Naive thymus-derived CD8-positive, alpha-beta T cell (primary cell): ENCODE data around the gene AGAP3. TPM values are rescaled to one million over a fixed set of nuclear protein-coding genes. Genes with fewer than 3 reads are reported as not detected.

Source experiments
- ATAC-seq, 2 donors: fragments of 150-1000 bp; cut with Tn5 transposase in 1 of 2; sonication (Bioruptor Pico), chemical (Tn5 transposase) in 1 of 2; 1 replicate in 1 of 2; 2 replicates in 1 of 2; pipeline ENCODE4 v1.10.0; 2021; ENCODE audit warnings: mild to moderate bottlenecking in 2 of 2, moderate library complexity in 2 of 2
- POLR2A ChIA-PET: fragments of 350-600 bp; sonication (Branson Sonifier 250); formaldehyde crosslinking; loops from one replicate; lab custom pipeline; 2021; ENCODE audit warnings: antibody characterized with exemption; lab: Charles Lee
- DNase-seq, 10 donors: peaks; one replicate each; pipeline versions ENCODE4 v3.0.0 to v3.0.0-alpha.2; 2020 to 2022
- H3K27ac Mint-ChIP-seq, 10 donors: one replicate each; pipeline ENCODE4 v1.8.0; 2020 to 2022; ENCODE audit warnings: mild to moderate bottlenecking in 10 of 10, mixed read lengths in 10 of 10, moderate library complexity in 4 of 10, inconsistent platforms in 1 of 10
- H3K27me3 Mint-ChIP-seq, 5 donors: one replicate each; pipeline ENCODE4 v1.8.0; 2021 to 2022; ENCODE audit warnings: mixed read lengths in 5 of 5
- H3K36me3 Mint-ChIP-seq, 3 donors: one replicate each; pipeline ENCODE4 v1.8.0; 2020 to 2022; ENCODE audit warnings: mixed read lengths in 3 of 3, mild to moderate bottlenecking in 2 of 3, inconsistent platforms in 1 of 3
- H3K4me1 Mint-ChIP-seq, 4 donors: one replicate each; pipeline ENCODE4 v1.8.0; 2021 to 2022; ENCODE audit warnings: mixed read lengths in 4 of 4
- H3K4me3 Mint-ChIP-seq, 10 donors: one replicate each; pipeline ENCODE4 v1.8.0; 2020 to 2022; ENCODE audit warnings: mild to moderate bottlenecking in 10 of 10, mixed read lengths in 10 of 10, moderate library complexity in 6 of 10, inconsistent platforms in 1 of 10
- H3K9me3 Mint-ChIP-seq, 9 donors: one replicate each; pipeline ENCODE4 v1.8.0; 2020 to 2022; ENCODE audit warnings: mixed read lengths in 9 of 9, mild to moderate bottlenecking in 3 of 9, inconsistent platforms in 1 of 9, moderate library complexity in 1 of 9
- polyA plus RNA-seq, 3 donors: library from polyadenylated mRNA; unstranded; fragments of 300-500 nt; fragmentation: Illumina TruSeq; gene quantifications; one replicate each; pipeline ENCODE4 v1.2.3, GENCODE V29; 2021
- total RNA-seq, 8 experiments: library from RNA in 2 of 8; stranded (reverse) in 2 of 8; gene quantifications; one replicate each; pipeline ENCODE4 v1.2.3 and lab custom pipeline; 2021 to 2026

The AGAP3 gene
- total and polyA plus RNA-seq, 5 experiments from 2014 or later, result 1.1 to 36.9 (median 6.0) TPM

GRCh38 chr7:151059367-151060112, 26.7 kb upstream of the AGAP3 start, which contains the start of gene SLC4A2:
Gene SLC4A2 (plus strand): TSS chr7:151059589. CDS start chr7:151061988, 2,399 bp downstream.
- Mint-ChIP-seq H3K27ac (peak within 1 kb of the TSS; percentile 85 to 98 (median 96)), H3K9me3 (no peaks in the 10 kb centered on the region), H3K27me3 (no peaks in the 10 kb centered on the region), H3K4me1 (peaks cover 17 to 48% (median 42%) of the 10 kb centered on the region in 4 donors), H3K4me3 (peak within 1 kb of the TSS; percentile 88 to 97 (median 94)), H3K36me3 (peaks cover 0 to 6% (median 0%) of the 10 kb centered on the region in 3 donors)
- ATAC-seq (peak in 1 of 2 donors; percentile 4), DNase-seq (peak; percentile 52 to 79 (median 70))
- POLR2A ChIA-PET, result interaction anchor here (1.0 to 5.2 kb wide), 6 partner anchors 20 to 49 kb away, joined by 3 to 42 read pairs (median 14); partner anchors contain the start of genes ABCB8, AGAP3, FASTK and TMUB1

- peaks cover 17 to 47% (median 41%) of the 10 kb centered on the region in 4 donors for H3K4me1 Mint-ChIP-seq
Observed at GRCh38 chr7:151060113-151060415, 26.2 kb upstream of the AGAP3 start.

GRCh38 chr7:151060416-151061212, 25.7 kb upstream of the AGAP3 start:
- DNase-seq (no peak), ATAC-seq (no peak)
- Mint-ChIP-seq H3K27ac (peak overlapping the region in 7 of 10 donors; percentile 60 to 85 (median 66)), H3K4me3 (peak overlapping the region; percentile 80 to 97 (median 86)), H3K36me3 (peaks cover 0 to 14% (median 0%) of the 10 kb centered on the region in 3 donors), H3K9me3 (no peaks in the 10 kb centered on the region), H3K4me1 (peaks cover 17 to 47% (median 41%) of the 10 kb centered on the region in 4 donors), H3K27me3 (no peaks in the 10 kb centered on the region)
- POLR2A ChIA-PET, result interaction anchor here (1.7 to 5.2 kb wide), 2 partner anchors 18 to 32 kb away, joined by 7 to 42 read pairs; partner anchors contain the start of genes ABCB8 and FASTK

More at GRCh38 chr7:151060113-151060415, 26.2 kb upstream of the AGAP3 start:
- DNase-seq (no peak), ATAC-seq (no peak)
- peak overlapping the region; percentile 80 to 97 (median 86) for H3K4me3 Mint-ChIP-seq
- POLR2A ChIA-PET, result interaction anchor here (1.7 to 5.2 kb wide), 2 partner anchors 19 to 32 kb away, joined by 7 to 42 read pairs; partner anchors contain the start of genes ABCB8 and FASTK
- no peaks in the 10 kb centered on the region for H3K9me3 Mint-ChIP-seq
- H3K36me3 Mint-ChIP-seq, result peaks cover 0 to 9% (median 0%) of the 10 kb centered on the region in 3 donors
- no peaks in the 10 kb centered on the region for H3K27me3 Mint-ChIP-seq
- H3K27ac Mint-ChIP-seq, result peak overlapping the region in 7 of 10 donors; percentile 15 to 74 (median 60)

- H3K4me1 Mint-ChIP-seq, result peaks cover 17 to 47% (median 39%) of the 10 kb centered on the region in 4 donors
- peak overlapping the region in 7 of 10 donors; percentile 3 to 85 (median 63) for H3K27ac Mint-ChIP-seq
- POLR2A ChIA-PET, result interaction anchor here (1.1 to 5.2 kb wide), 5 partner anchors 13 to 44 kb away, joined by 3 to 42 read pairs (median 4); partner anchors contain the start of genes ABCB8 and FASTK
- DNase-seq, result no peak
- H3K4me3 Mint-ChIP-seq, result peak overlapping the region in 9 of 10 donors; percentile 44 to 94 (median 75)
- H3K36me3 Mint-ChIP-seq, result peaks cover 0 to 14% (median 0%) of the 10 kb centered on the region in 3 donors
- ATAC-seq, result no peak
- no peaks in the 10 kb centered on the region for H3K27me3 Mint-ChIP-seq
- no peaks in the 10 kb centered on the region for H3K9me3 Mint-ChIP-seq
Observed at GRCh38 chr7:151061213-151062110, 24.8 kb upstream of the AGAP3 start.

GRCh38 chr7:151062111-151062398, 24.2 kb upstream of the AGAP3 start:
- POLR2A ChIA-PET, result interaction anchor here (1.1 to 1.4 kb wide), 3 partner anchors 12 to 45 kb away, joined by 3 to 4 read pairs (median 4); partner anchors contain the start of gene ABCB8
- peaks cover 0 to 17% (median 0%) of the 10 kb centered on the region in 3 donors for H3K36me3 Mint-ChIP-seq
- H3K27ac Mint-ChIP-seq, result peak overlapping the region in 2 of 10 donors; percentile 54 to 83
- no peak for ATAC-seq
- no peaks in the 10 kb centered on the region for H3K9me3 Mint-ChIP-seq
- peak overlapping the region in 3 of 10 donors; percentile 4 to 82 (median 31) for H3K4me3 Mint-ChIP-seq
- no peaks in the 10 kb centered on the region for H3K27me3 Mint-ChIP-seq
- DNase-seq, result no peak
- H3K4me1 Mint-ChIP-seq, result peaks cover 16 to 41% (median 36%) of the 10 kb centered on the region in 4 donors

- Mint-ChIP-seq H3K4me3 (no peak overlapping the region), H3K36me3 (peaks cover 0 to 22% (median 0%) of the 10 kb centered on the region in 3 donors), H3K27me3 (no peaks in the 10 kb centered on the region), H3K9me3 (no peaks in the 10 kb centered on the region), H3K4me1 (peaks cover 11 to 36% (median 30%) of the 10 kb centered on the region in 4 donors), H3K27ac (no peak overlapping the region)
- POLR2A ChIA-PET, result interaction anchor here (1.0 to 1.4 kb wide), 4 partner anchors 12 to 45 kb away, joined by 3 to 8 read pairs (median 4); partner anchors contain the start of gene ABCB8
- no peak for DNase-seq
- ATAC-seq, result no peak
Observed at GRCh38 chr7:151062399-151063211, 23.7 kb upstream of the AGAP3 start.

- no peaks in the 10 kb centered on the region for H3K9me3 Mint-ChIP-seq
- H3K27me3 Mint-ChIP-seq, result no peaks in the 10 kb centered on the region
- no peak overlapping the region for H3K4me3 Mint-ChIP-seq
- no peak for DNase-seq
- POLR2A ChIA-PET, result interaction anchor here (1.0 to 1.4 kb wide), 2 partner anchors 11 to 13 kb away, joined by 4 to 8 read pairs; no protein-coding TSS in a partner anchor
- no peak for ATAC-seq
- peaks cover 0 to 28% (median 0%) of the 10 kb centered on the region in 3 donors for H3K36me3 Mint-ChIP-seq
- H3K4me1 Mint-ChIP-seq, result peaks cover 11 to 31% (median 28%) of the 10 kb centered on the region in 4 donors
- H3K27ac Mint-ChIP-seq, result no peak overlapping the region
Observed at GRCh38 chr7:151063212-151063561, 23.1 kb upstream of the AGAP3 start.

- POLR2A ChIA-PET, result no interaction called here
Observed at GRCh38 chr7:151064454-151064853, 21.8 kb upstream of the AGAP3 start.

GRCh38 chr7:151064993-151065392, 21.3 kb upstream of the AGAP3 start:
- POLR2A ChIA-PET, result no interaction called here
- peaks cover 7 to 21% (median 17%) of the 10 kb centered on the region in 4 donors for H3K4me1 Mint-ChIP-seq
- H3K4me3 Mint-ChIP-seq, result no peak overlapping the region
- H3K27ac Mint-ChIP-seq, result no peak overlapping the region
- ATAC-seq (no peak), DNase-seq (no peak)
- no peaks in the 10 kb centered on the region for H3K27me3 Mint-ChIP-seq
- no peaks in the 10 kb centered on the region for H3K9me3 Mint-ChIP-seq
- peaks cover 0 to 41% (median 6%) of the 10 kb centered on the region in 3 donors for H3K36me3 Mint-ChIP-seq

More at GRCh38 chr7:151064454-151064853, 21.8 kb upstream of the AGAP3 start:
- ATAC-seq (no peak), DNase-seq (no peak)
- H3K4me1 Mint-ChIP-seq, result peaks cover 7 to 22% (median 19%) of the 10 kb centered on the region in 4 donors
- H3K9me3 Mint-ChIP-seq, result no peaks in the 10 kb centered on the region
- no peak overlapping the region for H3K4me3 Mint-ChIP-seq
- H3K36me3 Mint-ChIP-seq, result peaks cover 0 to 38% (median 4%) of the 10 kb centered on the region in 3 donors
- H3K27ac Mint-ChIP-seq, result no peak overlapping the region
- no peaks in the 10 kb centered on the region for H3K27me3 Mint-ChIP-seq

- DNase-seq (no peak), ATAC-seq (no peak)
- POLR2A ChIA-PET, result interaction anchor here (1.0 kb wide), 1 partner anchor 40 kb away, joined by 3 read pairs; no protein-coding TSS in a partner anchor
- Mint-ChIP-seq H3K4me3 (no peak overlapping the region), H3K36me3 (peaks cover 0 to 43% (median 6%) of the 10 kb centered on the region in 3 donors), H3K27me3 (no peaks in the 10 kb centered on the region), H3K9me3 (no peaks in the 10 kb centered on the region), H3K4me1 (peaks cover 7 to 17% (median 12%) of the 10 kb centered on the region in 4 donors), H3K27ac (peak overlapping the region in 1 of 10 donors; percentile 46)
Observed at GRCh38 chr7:151065516-151065915, 20.8 kb upstream of the AGAP3 start.
